HG03342 (cell line): ENCODE results near the gene WDTC1.

ENCODE experiments used
- ATAC-seq: cut with Tn5 transposase; IDR thresholded peaks from one replicate; pipeline ENCODE4 v1.9.1; 2021; ENCODE audit warnings: mild to moderate bottlenecking, moderate library complexity; ENCODE audit not compliant: unreplicated experiment

Gene WDTC1

GRCh38 chr1:27332536-27333281 lies 98.3 kb downstream of the WDTC1 start:
- ATAC-seq: no peak

DNA sequence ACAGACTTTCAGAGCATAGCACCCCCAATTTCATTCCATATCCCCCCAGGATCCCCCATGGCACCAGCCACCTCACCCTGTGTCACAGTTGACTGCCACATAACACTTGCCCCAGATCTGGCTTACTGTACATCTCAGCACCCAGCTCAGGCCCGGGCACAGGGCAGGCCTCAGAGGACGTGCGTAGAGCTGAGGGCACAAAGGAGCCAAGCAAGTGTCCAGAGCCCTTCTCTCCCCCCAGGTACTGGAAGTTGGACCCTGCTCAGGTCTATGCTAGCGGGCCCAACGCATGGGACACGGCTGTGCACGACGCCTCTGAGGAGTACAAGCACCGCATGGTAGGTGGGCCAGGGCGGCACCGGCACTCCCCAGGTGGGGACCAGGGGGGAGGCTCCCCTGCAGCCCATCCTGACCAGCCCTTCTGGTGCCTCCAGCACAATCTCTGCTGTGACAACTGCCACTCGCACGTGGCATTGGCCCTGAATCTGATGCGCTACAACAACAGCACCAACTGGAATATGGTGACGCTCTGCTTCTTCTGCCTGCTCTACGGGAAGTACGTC lies 99.4 kb downstream of the WDTC1 start:
- ATAC-seq: no peak

- ATAC-seq: no peak
These were observed 101.3 kb downstream of the WDTC1 start for GRCh38 chr1:27335506-27336422.

DNA sequence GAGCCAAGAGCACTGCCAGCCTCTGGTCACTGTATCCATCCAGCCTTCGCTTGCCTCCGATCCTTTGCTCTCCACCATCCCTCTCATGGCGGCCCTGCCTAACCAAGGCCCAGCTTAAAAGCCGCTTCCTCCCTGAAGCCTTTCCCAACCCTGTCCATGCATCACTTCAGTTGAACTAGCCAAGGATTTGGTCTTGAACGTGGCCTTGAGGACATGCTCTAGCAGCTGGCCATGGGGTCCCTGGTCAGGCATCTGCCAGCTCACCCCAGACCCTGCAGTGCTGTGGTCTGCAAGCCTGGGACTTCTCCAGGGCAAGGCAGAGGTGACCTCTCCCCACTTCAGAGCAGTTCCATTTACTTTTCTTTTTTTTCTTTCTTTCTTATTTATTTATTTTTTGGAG lies 102.3 kb downstream of the WDTC1 start:
- ATAC-seq: no peak

DNA sequence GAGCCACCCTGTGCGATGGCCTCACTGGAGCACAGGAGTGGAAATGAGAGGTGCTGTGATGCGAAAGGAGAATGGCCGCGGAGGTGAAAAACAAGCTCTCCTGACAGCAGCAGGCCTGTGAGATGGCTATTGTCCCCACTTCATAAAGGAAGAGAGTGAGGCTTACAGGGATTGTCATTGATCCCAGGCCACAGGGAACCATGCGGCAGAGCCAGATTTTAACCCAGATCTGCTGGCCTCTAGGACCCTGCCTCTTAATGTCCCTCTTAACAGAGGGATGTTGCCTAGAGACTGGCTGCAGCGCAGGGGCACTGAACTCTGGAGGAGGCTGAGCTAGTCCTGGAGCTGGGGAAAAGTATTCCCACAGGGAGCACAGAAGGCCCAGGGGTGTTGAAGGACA lies 104.3 kb downstream of the WDTC1 start:
- no peak for ATAC-seq

- ATAC-seq: no peak
These were observed 104.8 kb downstream of the WDTC1 start for GRCh38 chr1:27339213-27339612.

- peak; percentile 57 for ATAC-seq
These were observed 107.3 kb downstream of the WDTC1 start, which contains the start of gene SYTL1 for GRCh38 chr1:27341525-27342252. TSS of gene SYTL1 (plus strand) at chr1:27342022. CDS start at chr1:27345335, 3,313 bp downstream.

DNA sequence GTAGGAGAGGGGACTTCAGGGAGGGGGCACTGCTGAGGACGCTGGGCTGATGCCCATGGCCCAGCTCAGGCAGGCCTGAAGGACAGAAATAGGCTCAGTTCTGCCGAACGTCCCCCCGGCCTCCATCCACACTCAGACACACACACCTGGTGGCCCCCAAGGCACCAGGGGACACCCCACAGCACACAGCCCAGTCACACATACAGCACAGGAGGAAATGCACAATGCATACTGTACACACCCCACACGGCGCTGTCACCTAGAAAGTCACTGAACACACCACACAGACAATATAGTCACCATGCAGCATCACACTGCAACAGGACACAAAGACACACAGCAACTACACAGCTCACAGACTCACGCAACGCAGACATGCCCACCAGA lies 108.0 kb downstream of the WDTC1 start:
- no peak for ATAC-seq

GRCh38 chr1:27342778-27343638 lies 108.6 kb downstream of the WDTC1 start:
- no peak for ATAC-seq

- no peak for ATAC-seq
These were observed 109.2 kb downstream of the WDTC1 start for GRCh38 chr1:27343639-27344025.

- no peak for ATAC-seq
These were observed 110.8 kb downstream of the WDTC1 start for GRCh38 chr1:27345272-27345671.

DNA sequence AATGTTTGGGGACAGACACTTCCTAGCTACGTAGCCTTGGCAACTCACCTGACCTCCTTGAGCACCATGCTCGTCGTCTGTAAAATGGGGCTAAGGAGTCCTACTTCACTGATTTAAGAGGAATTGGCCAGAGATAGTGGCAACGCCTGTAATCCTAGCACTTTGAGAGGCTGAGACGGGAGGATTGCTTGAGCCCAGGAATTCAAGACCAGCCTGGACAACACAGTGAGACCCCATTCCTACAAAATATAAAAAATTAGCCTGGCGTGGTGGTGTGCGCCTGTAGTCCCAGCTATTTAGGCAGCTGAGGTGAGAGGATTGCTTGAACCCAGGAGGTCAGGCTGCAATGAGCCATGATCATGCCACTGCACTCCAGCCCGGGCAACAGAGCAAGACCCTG lies 111.9 kb downstream of the WDTC1 start:
- no peak for ATAC-seq

DNA sequence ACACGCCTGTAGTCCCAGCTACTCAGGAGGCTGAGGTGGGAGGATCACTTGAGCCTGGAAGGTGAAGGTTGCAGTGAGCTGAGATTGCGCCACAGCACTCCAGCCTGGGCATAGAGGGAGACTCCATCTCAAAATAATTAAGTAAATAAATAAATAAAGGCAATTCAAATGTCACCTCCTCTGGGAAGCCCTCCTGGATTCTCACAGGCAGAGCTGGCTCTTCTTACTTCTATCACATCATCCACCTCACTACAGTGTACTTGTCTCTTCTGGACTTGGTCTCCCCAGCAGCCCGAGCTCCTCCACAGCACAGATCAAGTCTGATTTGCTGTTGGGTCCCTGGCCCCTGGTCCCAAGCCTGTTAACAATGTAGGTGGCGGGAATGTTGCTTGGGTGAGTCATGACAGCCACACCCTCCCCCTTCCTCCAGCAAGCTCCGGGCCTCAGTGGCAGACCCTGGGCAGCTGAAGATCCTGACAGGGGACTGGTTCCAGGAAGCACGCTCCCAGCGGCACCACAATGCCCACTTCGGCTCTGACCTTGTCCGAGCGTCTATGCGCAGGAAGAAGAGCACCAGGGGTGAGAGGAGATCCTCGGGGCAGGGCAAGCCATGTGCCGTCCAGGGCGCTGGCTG lies 112.7 kb downstream of the WDTC1 start:
- ATAC-seq: no peak

DNA sequence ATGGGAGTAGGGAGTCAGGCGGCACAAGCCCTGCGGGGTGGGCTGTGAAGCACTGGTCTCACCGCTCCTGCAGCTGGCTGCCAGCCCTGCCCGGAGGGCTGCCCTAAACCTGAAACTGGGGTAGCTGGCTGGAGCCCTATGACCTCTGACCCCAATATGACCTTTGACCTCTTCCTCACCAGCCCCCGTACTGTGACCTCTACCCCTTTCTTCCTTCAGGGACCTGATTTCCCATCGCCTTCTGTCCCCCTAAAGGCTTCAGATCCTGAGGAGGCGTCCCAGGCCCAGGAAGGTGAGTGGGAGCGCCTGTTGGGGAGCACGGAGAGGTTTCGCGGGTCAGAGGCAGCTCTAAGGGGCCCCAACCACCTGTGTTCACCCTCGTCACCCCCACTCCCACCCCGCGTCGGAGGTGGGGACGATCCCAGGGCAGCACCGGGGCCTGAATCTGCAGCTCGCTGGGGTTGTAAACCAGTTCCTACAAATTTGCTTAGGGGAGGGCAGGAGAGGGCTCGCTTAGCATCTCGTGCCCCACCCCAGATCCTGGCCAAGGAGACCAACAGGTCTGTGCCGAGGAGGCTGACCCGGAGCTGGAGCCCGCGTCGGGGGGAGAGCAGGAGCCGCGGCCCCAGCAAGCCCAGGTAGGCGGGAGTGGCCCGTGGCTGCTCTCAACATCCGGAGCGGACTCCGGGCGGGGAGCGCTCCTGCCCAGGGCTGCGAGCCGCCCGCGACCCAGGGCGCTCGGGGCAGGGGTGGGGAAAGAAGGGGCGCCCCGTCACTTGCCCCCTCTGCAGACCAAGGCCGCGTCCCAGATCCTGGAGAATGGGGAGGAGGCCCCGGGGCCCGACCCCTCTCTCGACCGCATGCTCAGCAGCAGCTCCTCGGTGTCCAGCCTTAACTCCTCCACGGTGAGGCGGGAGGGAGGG lies 114.7 kb downstream of the WDTC1 start:
- ATAC-seq: no peak

DNA sequence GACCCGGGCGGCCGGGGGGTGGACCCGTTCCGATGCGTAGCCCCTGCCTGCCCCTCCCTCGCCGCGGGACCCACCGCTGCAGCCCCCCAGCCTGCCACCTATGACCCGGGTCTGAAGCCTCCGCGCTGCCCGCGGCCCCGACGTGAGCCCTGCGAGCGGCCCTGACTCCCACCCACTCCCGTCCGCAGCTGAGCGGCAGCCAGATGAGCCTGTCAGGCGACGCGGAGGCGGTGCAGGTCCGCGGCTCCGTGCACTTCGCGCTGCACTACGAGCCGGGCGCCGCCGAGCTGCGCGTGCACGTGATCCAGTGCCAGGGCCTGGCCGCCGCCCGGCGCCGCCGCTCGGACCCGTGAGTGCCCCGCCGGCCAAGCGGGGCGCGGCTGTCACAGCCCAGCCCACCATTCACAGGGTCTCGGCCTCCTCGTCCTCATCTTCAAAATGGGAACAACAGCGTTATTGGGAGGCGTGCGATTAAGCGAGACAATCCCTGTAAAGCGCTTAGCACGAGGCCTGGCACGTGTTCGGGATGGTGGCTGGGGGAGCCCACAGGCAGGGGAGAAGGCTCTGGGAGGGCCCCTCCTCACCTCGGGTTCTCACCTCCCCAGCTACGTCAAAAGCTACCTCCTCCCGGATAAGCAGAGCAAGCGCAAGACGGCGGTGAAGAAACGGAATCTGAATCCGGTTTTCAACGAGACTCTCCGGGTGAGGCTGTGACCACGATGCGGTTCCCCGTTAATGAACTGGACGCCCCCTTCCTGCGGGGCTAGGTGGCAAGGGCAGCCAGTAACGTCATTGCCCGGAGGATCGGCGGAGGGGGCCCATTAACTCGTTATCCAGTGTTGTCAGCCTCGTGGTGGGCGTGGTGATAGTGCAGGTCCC lies 115.6 kb downstream of the WDTC1 start:
- no peak for ATAC-seq

GRCh38 chr1:27350663-27351540 lies 116.5 kb downstream of the WDTC1 start:
- no peak for ATAC-seq
